Measurements from ENCODE around the gene LYVE1. TPM values are rescaled to one million over a fixed set of nuclear protein-coding genes. Genes with fewer than 3 reads are reported as not detected.

The LYVE1 gene
- total RNA-seq, 1 donor from 2014 or later = 0.27 TPM

DNA sequence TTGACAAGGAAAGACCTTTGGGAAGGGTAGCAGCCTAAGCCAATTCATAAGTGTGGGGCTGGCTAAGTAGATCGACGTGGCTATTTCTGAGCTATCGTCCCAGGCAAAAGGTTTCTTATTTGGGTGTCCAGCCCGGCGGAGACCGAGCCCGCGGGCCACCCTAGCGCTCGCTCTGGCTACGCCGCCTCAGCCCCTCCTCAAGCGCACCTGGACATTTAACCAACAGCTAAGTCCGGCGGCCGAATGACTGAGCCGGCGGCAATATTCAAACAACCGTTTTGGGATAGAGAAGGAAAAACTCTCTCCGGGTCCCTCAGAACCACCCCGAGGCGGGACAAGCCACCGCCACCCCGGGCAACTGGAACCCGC is 27.9 kb downstream of the LYVE1 start:
- Histone ChIP-seq H3K9ac (ENCODE audit: low read length) (peak overlapping the region; percentile 92), H3K27ac (ENCODE audit: low read depth, low read length) (peak overlapping the region; percentile 86), H2AFZ (ENCODE audit: low read depth, low read length) (peak overlapping the region; percentile 84), H3K4me2 (ENCODE audit: low read length) (peak overlapping the region; percentile 94), H3K36me3 (ENCODE audit: insufficient read depth, low read length) (no peaks in the 10 kb centered on the region), H4K20me1 (ENCODE audit: insufficient read depth, low read length) (no peaks in the 10 kb centered on the region), H3K4me3 (ENCODE audit: insufficient read depth, low read depth, low read length) (peak overlapping the region; percentile 81), H3K4me1 (ENCODE audit: insufficient read depth, low read length) (peaks cover 6% of the 10 kb centered on the region), H3K27me3 (ENCODE audit: insufficient read depth, low read length) (no peaks in the 10 kb centered on the region), H3K79me2 (ENCODE audit: insufficient read depth, low read length) (peaks cover 35% of the 10 kb centered on the region), H3K9me3 (ENCODE audit: insufficient read depth, low read depth, low read length) (no peaks in the 10 kb centered on the region)
- H3K9me3 Mint-ChIP-seq (ENCODE audit: unreplicated experiment) = no peaks in the 10 kb centered on the region
- no peak for FAIRE-seq
- TF ChIP-seq, protein P1, sequence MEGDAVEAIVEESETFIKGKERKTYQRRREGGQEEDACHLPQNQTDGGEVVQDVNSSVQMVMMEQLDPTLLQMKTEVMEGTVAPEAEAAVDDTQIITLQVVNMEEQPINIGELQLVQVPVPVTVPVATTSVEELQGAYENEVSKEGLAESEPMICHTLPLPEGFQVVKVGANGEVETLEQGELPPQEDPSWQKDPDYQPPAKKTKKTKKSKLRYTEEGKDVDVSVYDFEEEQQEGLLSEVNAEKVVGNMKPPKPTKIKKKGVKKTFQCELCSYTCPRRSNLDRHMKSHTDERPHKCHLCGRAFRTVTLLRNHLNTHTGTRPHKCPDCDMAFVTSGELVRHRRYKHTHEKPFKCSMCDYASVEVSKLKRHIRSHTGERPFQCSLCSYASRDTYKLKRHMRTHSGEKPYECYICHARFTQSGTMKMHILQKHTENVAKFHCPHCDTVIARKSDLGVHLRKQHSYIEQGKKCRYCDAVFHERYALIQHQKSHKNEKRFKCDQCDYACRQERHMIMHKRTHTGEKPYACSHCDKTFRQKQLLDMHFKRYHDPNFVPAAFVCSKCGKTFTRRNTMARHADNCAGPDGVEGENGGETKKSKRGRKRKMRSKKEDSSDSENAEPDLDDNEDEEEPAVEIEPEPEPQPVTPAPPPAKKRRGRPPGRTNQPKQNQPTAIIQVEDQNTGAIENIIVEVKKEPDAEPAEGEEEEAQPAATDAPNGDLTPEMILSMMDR (IDR thresholded peaks at IDR 0.05; ENCODE audit: insufficient read depth, low read depth, low read length) = no peak
- TF ChIP-seq EZH2 (IDR thresholded peaks at IDR 0.05; ENCODE audit: insufficient read depth, low read length) = no peak
- no peaks in the 10 kb centered on the region for H3K36me3 Mint-ChIP-seq (ENCODE audit: low read depth, unreplicated experiment)
- DNase-seq (ENCODE audit: low read depth) = peak; percentile 26
- peak overlapping the region; percentile 90 for H3K27ac Mint-ChIP-seq (ENCODE audit: unreplicated experiment)
- H3K4me3 Mint-ChIP-seq (ENCODE audit: unreplicated experiment) = peak overlapping the region; percentile 93
- H3K27me3 Mint-ChIP-seq (ENCODE audit: low read depth, unreplicated experiment) = no peaks in the 10 kb centered on the region
- peaks cover 6% of the 10 kb centered on the region for H3K4me1 Mint-ChIP-seq (ENCODE audit: low read depth, unreplicated experiment)

DNA sequence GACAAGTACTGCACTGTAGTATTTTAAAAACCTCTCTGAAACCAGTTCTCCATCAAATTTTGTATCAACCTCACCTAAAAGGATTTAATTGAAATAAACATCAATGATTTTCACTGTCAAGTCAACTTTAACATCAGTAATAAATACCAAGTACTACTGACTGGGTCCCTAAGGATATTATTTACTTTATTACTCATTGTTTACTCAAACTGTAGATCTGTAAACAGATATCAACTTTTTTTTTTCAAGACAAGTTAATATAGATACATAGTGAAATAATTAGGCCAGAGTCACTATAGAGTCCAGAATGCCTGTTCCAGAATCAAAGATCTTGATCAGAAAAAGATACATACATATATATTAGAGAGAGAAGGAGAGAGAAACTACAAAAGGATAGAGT is 29.1 kb downstream of the LYVE1 start:
- H3K79me2 ChIP-seq (ENCODE audit: insufficient read depth, low read length) = peaks cover 37% of the 10 kb centered on the region
- H2AFZ ChIP-seq (ENCODE audit: low read depth, low read length) = no peak overlapping the region
- Mint-ChIP-seq H3K9me3 (ENCODE audit: unreplicated experiment) (no peaks in the 10 kb centered on the region), H3K36me3 (ENCODE audit: low read depth, unreplicated experiment) (no peaks in the 10 kb centered on the region), H3K27ac (ENCODE audit: unreplicated experiment) (no peak overlapping the region), H3K4me1 (ENCODE audit: low read depth, unreplicated experiment) (peaks cover 6% of the 10 kb centered on the region), H3K27me3 (ENCODE audit: low read depth, unreplicated experiment) (no peaks in the 10 kb centered on the region), H3K4me3 (ENCODE audit: unreplicated experiment) (peak overlapping the region; percentile 93)
- H3K9me3 ChIP-seq (ENCODE audit: insufficient read depth, low read depth, low read length) = no peaks in the 10 kb centered on the region
- no peak overlapping the region for H3K4me3 ChIP-seq (ENCODE audit: insufficient read depth, low read depth, low read length)
- DNase-seq (ENCODE audit: low read depth) (no peak), FAIRE-seq (no peak)
- H3K27me3 ChIP-seq (ENCODE audit: insufficient read depth, low read length) = no peaks in the 10 kb centered on the region
- no peaks in the 10 kb centered on the region for H4K20me1 ChIP-seq (ENCODE audit: insufficient read depth, low read length)
- no peaks in the 10 kb centered on the region for H3K36me3 ChIP-seq (ENCODE audit: insufficient read depth, low read length)
- H3K4me2 ChIP-seq (ENCODE audit: low read length) = no peak overlapping the region
- H3K27ac ChIP-seq (ENCODE audit: low read depth, low read length) = no peak overlapping the region
- TF ChIP-seq, protein P1 (IDR thresholded peaks at IDR 0.05; ENCODE audit: insufficient read depth, low read depth, low read length) = no peak
- TF ChIP-seq EZH2 (IDR thresholded peaks at IDR 0.05; ENCODE audit: insufficient read depth, low read length) = no peak
- H3K4me1 ChIP-seq (ENCODE audit: insufficient read depth, low read length) = peaks cover 6% of the 10 kb centered on the region
- H3K9ac ChIP-seq (ENCODE audit: low read length) = no peak overlapping the region

DNA sequence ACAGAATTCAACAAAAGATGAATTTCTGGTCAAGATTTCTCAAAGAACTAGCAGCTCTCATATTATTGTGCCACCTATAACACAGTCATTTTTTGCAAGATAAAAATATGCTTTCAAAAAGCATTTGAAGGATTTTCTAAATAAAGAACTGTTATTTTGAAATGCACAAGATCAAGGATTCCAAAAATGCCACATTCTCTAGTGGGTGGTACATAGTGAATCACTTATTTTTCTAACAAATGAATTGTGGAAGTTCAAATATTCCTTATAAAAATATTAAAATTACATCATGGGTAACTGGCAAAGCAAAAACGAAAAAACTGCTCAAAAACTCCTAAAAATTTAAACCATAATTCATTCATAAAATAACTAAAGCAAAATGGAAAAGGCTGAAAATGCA is 29.5 kb downstream of the LYVE1 start:
- H3K36me3 Mint-ChIP-seq (ENCODE audit: low read depth, unreplicated experiment) = no peaks in the 10 kb centered on the region
- H3K79me2 ChIP-seq (ENCODE audit: insufficient read depth, low read length) = peaks cover 37% of the 10 kb centered on the region
- H3K27ac ChIP-seq (ENCODE audit: low read depth, low read length) = no peak overlapping the region
- no peak for FAIRE-seq
- no peak overlapping the region for H2AFZ ChIP-seq (ENCODE audit: low read depth, low read length)
- H3K4me3 ChIP-seq (ENCODE audit: insufficient read depth, low read depth, low read length) = no peak overlapping the region
- no peaks in the 10 kb centered on the region for H3K9me3 ChIP-seq (ENCODE audit: insufficient read depth, low read depth, low read length)
- H3K4me1 Mint-ChIP-seq (ENCODE audit: low read depth, unreplicated experiment) = peaks cover 6% of the 10 kb centered on the region
- no peaks in the 10 kb centered on the region for H3K27me3 Mint-ChIP-seq (ENCODE audit: low read depth, unreplicated experiment)
- H3K27me3 ChIP-seq (ENCODE audit: insufficient read depth, low read length) = no peaks in the 10 kb centered on the region
- H4K20me1 ChIP-seq (ENCODE audit: insufficient read depth, low read length) = no peaks in the 10 kb centered on the region
- H3K4me3 Mint-ChIP-seq (ENCODE audit: unreplicated experiment) = peak overlapping the region; percentile 3
- H3K36me3 ChIP-seq (ENCODE audit: insufficient read depth, low read length) = no peaks in the 10 kb centered on the region
- DNase-seq (ENCODE audit: low read depth) = no peak
- no peak overlapping the region for H3K9ac ChIP-seq (ENCODE audit: low read length)
- H3K4me2 ChIP-seq (ENCODE audit: low read length) = peak overlapping the region; percentile 18
- H3K4me1 ChIP-seq (ENCODE audit: insufficient read depth, low read length) = peaks cover 6% of the 10 kb centered on the region
- no peak overlapping the region for H3K27ac Mint-ChIP-seq (ENCODE audit: unreplicated experiment)
- no peaks in the 10 kb centered on the region for H3K9me3 Mint-ChIP-seq (ENCODE audit: unreplicated experiment)
- TF ChIP-seq EZH2 (IDR thresholded peaks at IDR 0.05; ENCODE audit: insufficient read depth, low read length) = no peak
- TF ChIP-seq, protein P1 (IDR thresholded peaks at IDR 0.05; ENCODE audit: insufficient read depth, low read depth, low read length) = no peak

Measured in astrocyte (in vitro differentiated cells and primary cell).